HG02610 (cell line): ENCODE data around the gene EHD1.

Experiments
- ATAC-seq: cut with Tn5 transposase; IDR thresholded peaks from one replicate; pipeline ENCODE4 v1.9.1; 2021; ENCODE audit warnings: mild to moderate bottlenecking, moderate library complexity; ENCODE audit not compliant: unreplicated experiment

The EHD1 gene

DNA sequence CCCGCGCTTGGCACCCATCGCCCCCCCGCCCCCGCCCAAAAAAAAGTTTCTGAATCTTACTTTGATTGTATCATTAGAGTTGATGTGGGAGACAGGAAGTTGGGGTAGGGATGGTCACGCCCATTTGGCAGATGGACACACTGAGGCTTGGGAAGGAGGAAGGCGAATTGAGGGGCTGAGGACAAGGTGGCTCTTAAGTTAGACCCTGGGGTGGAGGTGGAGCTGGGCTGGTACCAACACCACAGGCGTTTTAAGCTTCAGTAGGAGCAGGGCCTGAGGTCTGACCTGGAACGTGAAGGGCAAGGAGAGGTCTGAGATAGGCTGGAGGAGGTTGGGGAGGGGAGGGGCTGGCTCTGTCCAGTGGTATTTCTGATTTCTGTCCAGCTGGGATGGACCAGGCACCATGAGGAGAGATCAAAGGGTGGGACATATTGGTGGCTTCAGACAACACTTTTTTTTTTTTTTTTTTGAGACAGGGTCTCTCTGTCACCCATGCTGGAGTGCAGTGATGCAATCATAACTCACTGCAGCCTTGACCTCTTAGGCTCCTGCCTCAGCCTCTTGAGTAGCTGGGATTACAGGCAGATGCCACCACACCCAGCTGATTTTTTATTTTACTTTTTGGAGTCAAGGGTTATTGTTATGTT is 33.2 kb downstream of the EHD1 start:
- no peak for ATAC-seq

- ATAC-seq = no peak
Measured at GRCh38 chr11:64844330-64845128, 33.9 kb downstream of the EHD1 start, which contains the start of gene CDC42BPG. TSS of gene CDC42BPG (minus strand) at chr11:64844653. CDS start at chr11:64844569, 84 bp downstream.

DNA sequence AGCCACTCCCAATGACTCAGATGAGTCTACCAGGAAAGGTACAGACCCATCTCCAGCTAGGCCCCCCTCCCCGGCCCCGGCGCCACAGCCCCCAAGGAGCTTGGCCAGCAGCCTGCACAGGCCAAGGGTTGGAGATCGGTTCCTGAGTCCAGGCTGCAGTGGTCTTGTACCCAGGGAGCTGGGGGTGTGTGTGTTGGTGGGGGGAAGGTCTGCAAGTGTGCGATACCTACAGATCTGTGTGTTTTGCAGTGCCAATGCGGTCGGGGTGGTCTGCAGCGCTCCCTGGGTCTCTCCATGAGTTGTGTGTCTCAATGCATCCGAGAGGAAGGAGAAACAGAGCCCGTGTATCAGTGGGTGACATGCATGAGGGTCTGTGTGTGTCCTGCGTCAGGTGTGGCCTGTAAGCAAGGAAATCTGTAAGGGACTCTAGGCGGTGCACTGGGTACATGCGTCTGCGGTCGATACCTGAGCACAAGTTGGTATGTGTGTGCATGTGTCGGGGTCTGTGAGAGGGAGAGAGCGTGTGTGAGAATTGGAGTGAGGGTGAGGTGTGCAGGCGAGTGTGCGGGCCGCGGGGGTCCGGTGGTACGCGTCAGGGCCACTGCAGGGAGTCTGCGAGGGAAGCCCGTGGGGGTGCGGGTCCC is 34.6 kb downstream of the EHD1 start:
- no peak for ATAC-seq

- no peak for ATAC-seq
Measured at GRCh38 chr11:64842851-64843685, 35.4 kb downstream of the EHD1 start.

GRCh38 chr11:64842366-64842759 is 36.1 kb downstream of the EHD1 start:
- no peak for ATAC-seq

DNA sequence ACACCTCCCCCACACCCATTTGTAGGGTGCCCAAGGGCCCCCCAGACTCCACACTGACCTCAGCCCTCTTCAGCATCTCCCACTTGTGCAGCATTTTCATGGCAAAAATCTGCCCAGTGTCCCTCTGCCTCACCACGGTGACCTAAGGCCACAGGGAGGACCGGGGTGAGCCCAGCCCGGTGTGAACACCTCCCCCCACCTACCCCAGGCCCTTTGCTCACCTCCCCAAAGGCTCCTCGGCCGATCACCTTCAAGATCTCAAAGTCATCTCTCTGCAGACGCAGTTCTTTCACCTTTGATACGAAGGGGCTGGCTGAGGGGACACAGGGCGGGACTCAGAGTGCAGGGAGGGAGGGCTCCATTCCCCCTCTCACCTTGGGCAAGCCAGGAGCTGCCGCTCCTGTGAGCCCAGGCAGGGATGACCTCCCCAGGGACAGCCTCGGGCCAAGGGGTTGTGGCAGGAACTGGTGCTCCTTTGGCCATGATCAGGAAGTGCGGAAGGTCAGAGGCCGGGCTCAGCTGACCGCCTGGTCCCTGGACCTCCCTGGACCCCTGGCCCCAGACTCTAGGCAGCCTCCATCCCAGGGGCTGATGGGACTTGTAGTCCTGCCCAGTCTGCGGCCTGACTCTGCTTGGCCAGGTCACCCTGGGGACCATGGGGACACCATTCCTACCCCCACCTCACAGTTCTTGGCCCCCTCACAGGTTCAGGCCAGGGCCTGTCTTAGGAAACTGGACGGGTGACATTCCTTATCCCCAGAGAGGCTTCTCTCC is 36.6 kb downstream of the EHD1 start:
- ATAC-seq = no peak

- ATAC-seq = no peak
Measured at GRCh38 chr11:64839887-64840782, 38.3 kb downstream of the EHD1 start.

DNA sequence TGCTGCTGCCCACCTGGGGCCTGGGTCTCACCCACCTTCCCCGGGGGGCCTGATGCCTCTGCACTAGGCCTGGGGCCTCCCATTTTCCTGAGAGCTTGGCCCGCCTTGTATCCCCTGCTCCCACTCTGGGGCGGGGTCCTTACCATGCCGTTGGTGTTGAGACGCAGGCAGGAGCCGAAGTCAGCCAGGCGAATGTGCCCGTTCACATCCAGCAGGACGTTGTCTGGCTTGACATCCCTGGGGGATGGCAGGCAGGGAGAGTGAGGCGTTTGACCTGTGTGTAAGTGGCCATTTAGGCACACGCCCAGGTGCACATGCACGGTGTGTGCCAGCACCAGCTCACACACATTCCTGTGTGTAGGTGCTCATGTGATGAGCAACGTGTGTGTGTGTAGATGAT is 39.1 kb downstream of the EHD1 start:
- no peak for ATAC-seq

GRCh38 chr11:64838600-64839334 is 39.7 kb downstream of the EHD1 start:
- ATAC-seq = no peak

GRCh38 chr11:64837887-64838351 is 40.5 kb downstream of the EHD1 start:
- no peak for ATAC-seq

DNA sequence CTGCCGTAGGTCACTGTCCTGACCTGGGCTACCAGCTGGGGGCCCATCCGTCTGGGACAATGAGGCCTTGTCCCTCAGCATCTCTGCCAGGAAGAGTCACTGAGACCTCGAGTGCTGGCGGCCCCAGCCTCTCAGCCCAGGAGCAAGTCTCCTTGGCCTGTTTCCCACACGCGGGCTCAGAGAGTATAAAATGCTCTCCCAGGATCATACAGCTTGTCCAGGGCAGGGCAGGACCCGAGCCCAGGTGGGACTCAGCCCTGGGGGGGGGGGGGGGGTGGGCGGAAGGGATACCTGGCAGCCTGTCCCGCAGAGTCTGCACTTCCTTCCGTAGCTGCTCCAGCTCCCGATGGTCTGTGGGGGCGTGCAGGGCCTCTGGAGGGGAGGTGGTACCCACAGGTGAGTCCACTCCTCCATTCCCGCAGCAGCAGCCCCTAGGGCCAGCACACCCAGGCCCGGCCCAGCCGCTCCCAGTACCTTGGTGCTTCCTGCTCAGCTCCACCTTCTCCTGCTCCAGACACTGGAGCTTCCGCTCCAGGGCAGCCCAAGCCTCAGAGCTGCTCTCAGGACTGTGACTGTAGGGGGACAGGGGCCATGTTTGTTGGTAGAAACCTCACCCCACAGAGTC is 41.9 kb downstream of the EHD1 start:
- no peak for ATAC-seq

- no peak for ATAC-seq
Measured at GRCh38 chr11:64835616-64836447, 42.6 kb downstream of the EHD1 start.

DNA sequence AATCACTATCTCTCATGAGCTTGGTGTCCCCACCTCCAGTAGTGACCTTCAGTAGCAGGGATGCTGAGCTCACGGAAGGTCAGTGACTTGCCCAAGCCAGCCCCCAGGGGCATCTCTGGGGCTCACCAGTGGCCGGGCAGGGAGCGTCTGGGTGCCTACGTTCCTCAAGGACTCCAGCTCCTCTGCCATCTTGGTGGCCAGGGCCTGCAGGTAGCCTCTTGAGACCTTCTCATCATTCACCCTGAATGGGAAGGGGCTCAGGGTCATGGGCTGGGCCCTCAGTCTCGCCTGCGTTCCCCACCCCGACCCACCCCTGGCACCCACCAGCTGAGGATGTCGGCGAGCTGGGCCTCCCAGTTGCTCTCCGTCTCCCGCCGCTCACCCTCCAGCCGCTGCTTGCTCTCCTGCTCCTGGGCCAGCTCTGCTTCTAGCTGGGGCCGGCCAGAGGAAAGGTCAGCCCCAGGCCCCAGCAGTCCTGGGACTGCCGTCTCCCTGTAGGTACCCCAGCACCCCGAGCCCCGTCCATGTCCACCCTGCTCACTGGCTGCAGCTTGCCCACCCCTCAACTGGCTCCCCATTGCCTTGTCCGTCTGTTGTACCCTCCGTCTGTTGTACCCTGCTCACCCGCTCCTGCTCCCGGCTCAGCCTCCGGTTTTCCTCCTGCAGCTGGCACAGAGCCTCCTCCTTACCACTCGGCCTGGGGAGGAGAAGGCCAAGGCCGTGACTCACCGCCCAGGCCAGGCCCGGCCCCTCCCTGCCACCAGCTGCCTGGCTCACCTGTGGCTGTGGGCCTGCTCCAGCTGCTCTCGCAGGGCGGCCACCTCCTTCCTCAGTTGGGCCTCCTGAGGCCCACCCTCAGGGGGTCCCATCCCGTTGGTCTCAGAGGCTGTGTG is 43.5 kb downstream of the EHD1 start:
- ATAC-seq = no peak

DNA sequence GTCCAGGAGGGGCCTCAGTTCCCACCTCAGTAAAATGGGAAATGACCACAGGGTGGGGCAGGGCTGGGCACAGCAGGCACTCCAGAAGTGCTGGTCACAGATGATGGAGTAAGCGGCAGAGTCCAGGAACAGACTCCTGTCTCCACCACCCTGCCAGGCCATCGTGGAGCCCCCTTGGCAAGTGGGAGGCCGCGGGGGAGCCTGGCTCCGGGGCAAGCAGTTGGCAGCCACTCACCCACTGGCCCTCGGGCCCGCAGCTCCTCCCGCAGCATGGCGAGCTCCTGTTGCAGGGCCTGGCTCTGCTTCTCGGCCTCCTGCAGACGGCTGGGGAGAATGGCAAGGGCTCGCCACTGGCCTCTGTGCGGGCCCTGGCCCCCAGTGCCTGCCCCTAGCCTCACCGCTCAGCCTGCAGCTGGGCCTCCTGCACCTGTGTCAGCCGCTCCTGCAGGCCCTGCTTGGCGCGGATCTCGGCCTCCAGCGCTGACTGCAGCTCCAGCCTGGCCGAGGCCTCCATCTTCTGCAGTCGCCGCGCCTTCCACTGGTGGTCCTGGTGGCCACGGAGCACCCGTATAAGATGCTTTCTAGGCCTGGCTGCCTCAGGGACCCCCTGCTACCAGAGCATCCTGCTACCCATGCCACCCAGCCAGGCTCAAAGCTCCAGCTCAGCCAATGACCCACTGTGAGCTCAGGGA is 44.2 kb downstream of the EHD1 start:
- ATAC-seq = no peak

DNA sequence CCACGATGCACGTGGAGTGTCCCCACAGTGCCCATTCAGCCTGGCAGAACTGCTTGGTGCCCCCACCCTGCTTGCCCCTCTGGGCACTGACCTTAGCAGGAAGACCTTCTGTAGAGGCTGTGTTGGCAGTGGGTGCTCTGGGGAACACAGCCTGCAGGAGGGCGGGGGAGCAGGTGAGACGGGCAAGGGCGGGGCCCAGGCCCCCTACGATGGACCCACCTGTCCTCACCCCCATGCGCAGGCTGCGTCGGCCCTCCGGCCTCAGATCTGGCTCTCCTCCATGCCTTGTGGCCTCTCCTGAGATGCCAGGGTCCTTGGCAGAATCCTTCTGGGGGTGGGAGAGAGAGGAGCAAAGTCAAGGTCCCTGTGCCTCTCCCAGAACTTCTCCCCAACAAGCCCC is 44.9 kb downstream of the EHD1 start:
- no peak for ATAC-seq

- ATAC-seq = no peak
Measured at GRCh38 chr11:64833198-64833502, 45.3 kb downstream of the EHD1 start.
